K562 (cell line): ENCODE data around the gene FBXO9. TPM values are rescaled to one million over a fixed set of nuclear protein-coding genes. Genes with fewer than 3 reads are reported as not detected.
A peak's percentile ranks its signal among the peaks of the same experiment; 100 is the strongest.

ENCODE experiments used
- C11orf30 ChIP-seq: fragments of 450-650 bp; IDR thresholded peaks from 2 replicates; pipeline ENCODE4 v1.6.1; 2016; ENCODE audit warnings: low read depth, mild to moderate bottlenecking
- CREB5 ChIP-seq: fragments of 250-450 bp; sonication (Bioruptor Pico); IDR thresholded peaks from 2 replicates; pipeline ENCODE4 v1.5.0; 2020; ENCODE audit warnings: mild to moderate bottlenecking
- HMG20B ChIP-seq: fragments of 250-450 bp; sonication (Bioruptor Pico); IDR thresholded peaks from 2 replicates; pipeline ENCODE4 v1.5.0; 2021; ENCODE audit warnings: mild to moderate bottlenecking
- HNRNPL ChIP-seq: fragments of 200-400 bp; formaldehyde crosslinking; IDR thresholded peaks from 2 replicates; pipeline ENCODE4 v1.6.1; 2017; ENCODE audit warnings: low read depth, mild to moderate bottlenecking, low read length
- JUND ChIP-seq, 2 experiments: IDR thresholded peaks; 2 replicates in 1 of 2; 3 replicates in 1 of 2; pipeline ENCODE4 v1.6.1; 2011; ENCODE audit warnings: borderline replicate concordance in 2 of 2, low read depth in 2 of 2, low read length in 2 of 2, improper control_type of control experiment in 1 of 2, missing biosample characterization in 1 of 2, missing genetic modification characterization in 1 of 2, missing genetic modification reagents in 1 of 2
- MBD1 ChIP-seq: fragments of 250-450 bp; sonication (Bioruptor Pico); IDR thresholded peaks from 2 replicates; pipeline ENCODE4 v1.8.0; 2022; ENCODE audit warnings: inconsistent platforms
- SMC3 ChIP-seq: conservative IDR thresholded peaks from 2 replicates; pipeline ENCODE4 v1.6.1; 2011; ENCODE audit warnings: low read depth, low read length, improper control_type of control experiment; ENCODE audit not compliant: insufficient read depth
- VEZF1 ChIP-seq: fragments of 200-800 bp; sonication (Bioruptor generic); IDR thresholded peaks from 2 replicates; pipeline ENCODE4 v1.6.1; 2017; ENCODE audit warnings: missing genetic modification characterization, missing compliant biosample characterization
- ZBED1 ChIP-seq: IDR thresholded peaks from 2 replicates; pipeline ENCODE4 v1.6.1; 2014
- ZNF311 ChIP-seq: fragments of 250-450 bp; sonication (Bioruptor Pico); IDR thresholded peaks from 2 replicates; pipeline ENCODE4 v1.4.0; 2020; ENCODE audit warnings: mild to moderate bottlenecking, moderate library complexity
- ZNF407 ChIP-seq: fragments of 450-650 bp; IDR thresholded peaks from 2 replicates; pipeline ENCODE4 v1.6.1; 2016; ENCODE audit warnings: low read depth
- ZNF436 ChIP-seq: fragments of 250-450, 450-650 bp; sonication (Bioruptor Pico); formaldehyde crosslinking; IDR thresholded peaks from 2 replicates; pipeline ENCODE4 v1.7.0; 2020; ENCODE audit warnings: mild to moderate bottlenecking
- ZNF589 ChIP-seq: fragments of 200-800 bp; sonication (Bioruptor generic); IDR thresholded peaks from 2 replicates; pipeline ENCODE4 v1.6.1; 2016; ENCODE audit warnings: low read depth, missing genetic modification characterization, missing compliant biosample characterization
- polyA plus RNA-seq, 8 experiments: library from polyadenylated mRNA; depleted of rRNA in 4 of 8; stranded (reverse) in 5 of 8; unstranded in 3 of 8; fragments of >200 nt; fragmentation: Nextera tagmentation in 2 of 8; fragmentation: Illumina TruSeq in 1 of 8; extraction: Ambion mirVana in 2 of 8; extraction: Trizol in 1 of 8; gene quantifications; 2 replicates each; pipeline versions ENCODE4 v1.2.1 to v1.2.3, GENCODE V29; 2011 to 2014; ENCODE audit warnings: inconsistent platforms in 1 of 8, missing spikeins in 1 of 8
- total RNA-seq, 7 experiments: library from RNA; depleted of rRNA in 6 of 7; stranded (reverse); fragments of >200 nt in 6 of 7; fragmentation: Illumina TruSeq in 2 of 7; extraction: Trizol in 2 of 7; gene quantifications; 2 replicates each; pipeline versions ENCODE4 v1.2.1 to v1.2.3, GENCODE V29; 2011 to 2021; ENCODE audit warnings: low replicate concordance in 1 of 7

Gene FBXO9
- total and polyA plus RNA-seq, 9 of the 15 experiments (the other 6 are each of a cell fraction or from before 2014, with no cell fraction given): 10.1 to 85.3 (median 51.4) TPM

GRCh38 chr6:53020005-53020744, 45.0 kb upstream of the FBXO9 start (continued):
- TF ChIP-seq SMC3 (no peak), ZNF311 (CRISPR knock-in tag) (no peak), HNRNPL (no peak), CREB5 (CRISPR knock-in tag) (no peak), JUND (IDR thresholded peaks at IDR 0.05; ENCODE audit: borderline replicate concordance, low read depth, low read length) (peak; percentile 47; the same call in 1 of the 2 replicates), JUND (tag; IDR thresholded peaks at IDR 0.05; ENCODE audit: borderline replicate concordance, low read depth, low read length) (no peak; the same call in 2 of the 3 replicates), ZNF407 (no peak), ZBED1 (no peak), ZNF436 (CRISPR knock-in tag) (no peak), C11orf30 (peak; percentile 67), ZNF589 (CRISPR knock-in tag) (no peak), VEZF1 (CRISPR knock-in tag) (0 out of 2 replicates have a peak, but pooled peaks have one; percentile 29), MBD1 (CRISPR knock-in tag) (no peak), HMG20B (CRISPR knock-in tag) (no peak)
